NB4 (cell line): ENCODE results near the gene ATP1A3.
A peak's percentile ranks its signal among the peaks of the same experiment; 100 is the strongest.

ENCODE experiments used
- DNase-seq: peaks from one replicate; pipeline ENCODE4 v3.0.0; 2010; ENCODE audit warnings: low read depth
- H3K4me3 ChIP-seq: one replicate; pipeline ENCODE4 v1.5.1; 2011; ENCODE audit warnings: mild to moderate bottlenecking, low read depth, low read length, moderate library complexity
- CTCF ChIP-seq: IDR thresholded peaks from one replicate; pipeline ENCODE4 v1.5.1; 2012; ENCODE audit warnings: low read depth, low read length
- MAX ChIP-seq: IDR thresholded peaks from 2 replicates; pipeline ENCODE4 v1.6.1; 2011; ENCODE audit warnings: low read depth, low read length
- MYC ChIP-seq: IDR thresholded peaks from 2 replicates; pipeline ENCODE4 v1.6.1; 2011; ENCODE audit warnings: low read depth, low read length
- POLR2A ChIP-seq: IDR thresholded peaks from 2 replicates; pipeline ENCODE4 v1.6.1; 2011; ENCODE audit warnings: mild to moderate bottlenecking; ENCODE audit not compliant: insufficient read length; ENCODE audit errors: extremely low read depth

ATP1A3 gene

GRCh38 chr19:41951686-41952172 is 42.3 kb downstream of the ATP1A3 start:
- DNase-seq: peak; percentile 65
- H3K4me3 ChIP-seq: no peak overlapping the region
- no peak for TF ChIP-seq MYC
- peak; percentile 89 for TF ChIP-seq CTCF
- no peak for TF ChIP-seq MAX
- no peak for TF ChIP-seq POLR2A

- DNase-seq: no peak
- H3K4me3 ChIP-seq: no peak overlapping the region
- TF ChIP-seq CTCF (no peak), MAX (no peak), MYC (no peak), POLR2A (no peak)
These were observed 46.9 kb downstream of the ATP1A3 start for GRCh38 chr19:41947091-41947490.

- no peak for TF ChIP-seq MYC
- no peak for TF ChIP-seq POLR2A
- H3K4me3 ChIP-seq: no peak overlapping the region
- DNase-seq: no peak
These were observed 48.8 kb downstream of the ATP1A3 start for GRCh38 chr19:41945135-41945766.

GRCh38 chr19:41944336-41944735 is 49.7 kb downstream of the ATP1A3 start:
- TF ChIP-seq CTCF: no peak
- TF ChIP-seq MAX: no peak
- no peak for TF ChIP-seq MYC
- no peak for TF ChIP-seq POLR2A
- no peak for DNase-seq
- no peak overlapping the region for H3K4me3 ChIP-seq

GRCh38 chr19:41941410-41942202 is 52.4 kb downstream of the ATP1A3 start:
- DNase-seq: no peak
- TF ChIP-seq MYC (no peak), CTCF (no peak)
- H3K4me3 ChIP-seq: no peak overlapping the region

GRCh38 chr19:41940731-41941409 is 53.2 kb downstream of the ATP1A3 start:
- TF ChIP-seq CTCF (no peak), MAX (no peak), POLR2A (no peak), MYC (no peak)
- no peak overlapping the region for H3K4me3 ChIP-seq
- no peak for DNase-seq
